Vagina (tissue), 2 donors: ENCODE measurements around the gene EMILIN3. TPM values are rescaled to one million over a fixed set of nuclear protein-coding genes. Genes with fewer than 3 reads are reported as not detected.

Source experiments
- DNase-seq, 2 donors: peaks; one replicate each; pipeline ENCODE4 v3.0.0-alpha.2; 2017; ENCODE audit errors: extremely low spot score in 2 of 2
- H3K27ac ChIP-seq: fragments of 200-600 bp; sonication (generic); one replicate; pipeline ENCODE4 v1.5.1; 2019
- H3K27me3 ChIP-seq: fragments of 200-600 bp; sonication (generic); one replicate; pipeline ENCODE4 v1.5.1; 2019
- H3K36me3 ChIP-seq, 2 donors: fragments of 200-600 bp; sonication (generic); one replicate each; pipeline ENCODE4 v1.5.1; 2017 to 2019
- H3K4me1 ChIP-seq: fragments of 200-600 bp; sonication (generic); one replicate; pipeline ENCODE4 v1.5.1; 2019
- H3K4me3 ChIP-seq, 2 donors: fragments of 200-600 bp; sonication (generic); 1 replicate in 1 of 2; 2 replicates in 1 of 2; pipeline ENCODE4 v1.5.1; 2016 to 2019
- H3K9me3 ChIP-seq: fragments of 200-600 bp; sonication (generic); one replicate; pipeline ENCODE4 v1.5.1; 2019
- POLR2A ChIP-seq, 2 donors: fragments of 450-650 bp; IDR thresholded peaks; one replicate each; pipeline ENCODE4 v1.6.1; 2017; ENCODE audit warnings: antibody characterized with exemption in 2 of 2, mild to moderate bottlenecking in 2 of 2, moderate library complexity in 2 of 2
- POLR2AphosphoS5 ChIP-seq, 2 donors: sonication (generic); formaldehyde crosslinking; IDR thresholded peaks; one replicate each; pipeline ENCODE4 v1.9.0; 2017; ENCODE audit warnings: antibody characterized with exemption in 2 of 2, mild to moderate bottlenecking in 2 of 2, low read depth in 1 of 2; ENCODE audit not compliant: insufficient read depth in 1 of 2
- intact Hi-C: fragments of 100-400 bp; cut with DNase I; formaldehyde crosslinking; loops from one replicate; pipeline ENCODE4 v1.15.1; 2023
- total RNA-seq: library from RNA; depleted of rRNA; stranded (reverse); fragments of >200 nt; gene quantifications from one replicate; pipeline ENCODE4 v1.2.3, GENCODE V29; 2016
- TF ChIP-seq, protein P1 (sequence below), 3 experiments: fragments of 450-650 bp in 2 of 3; fragments of 200-600 bp in 1 of 3; sonication (generic) in 1 of 3; IDR thresholded peaks; one replicate each; pipeline ENCODE4 v1.5.1; 2017 to 2019; ENCODE audit warnings: antibody characterized with exemption in 3 of 3, mild to moderate bottlenecking in 2 of 3, moderate library complexity in 2 of 3

EMILIN3 gene
- total RNA-seq, 1 donor from 2014 or later: 5.6 TPM

DNA sequence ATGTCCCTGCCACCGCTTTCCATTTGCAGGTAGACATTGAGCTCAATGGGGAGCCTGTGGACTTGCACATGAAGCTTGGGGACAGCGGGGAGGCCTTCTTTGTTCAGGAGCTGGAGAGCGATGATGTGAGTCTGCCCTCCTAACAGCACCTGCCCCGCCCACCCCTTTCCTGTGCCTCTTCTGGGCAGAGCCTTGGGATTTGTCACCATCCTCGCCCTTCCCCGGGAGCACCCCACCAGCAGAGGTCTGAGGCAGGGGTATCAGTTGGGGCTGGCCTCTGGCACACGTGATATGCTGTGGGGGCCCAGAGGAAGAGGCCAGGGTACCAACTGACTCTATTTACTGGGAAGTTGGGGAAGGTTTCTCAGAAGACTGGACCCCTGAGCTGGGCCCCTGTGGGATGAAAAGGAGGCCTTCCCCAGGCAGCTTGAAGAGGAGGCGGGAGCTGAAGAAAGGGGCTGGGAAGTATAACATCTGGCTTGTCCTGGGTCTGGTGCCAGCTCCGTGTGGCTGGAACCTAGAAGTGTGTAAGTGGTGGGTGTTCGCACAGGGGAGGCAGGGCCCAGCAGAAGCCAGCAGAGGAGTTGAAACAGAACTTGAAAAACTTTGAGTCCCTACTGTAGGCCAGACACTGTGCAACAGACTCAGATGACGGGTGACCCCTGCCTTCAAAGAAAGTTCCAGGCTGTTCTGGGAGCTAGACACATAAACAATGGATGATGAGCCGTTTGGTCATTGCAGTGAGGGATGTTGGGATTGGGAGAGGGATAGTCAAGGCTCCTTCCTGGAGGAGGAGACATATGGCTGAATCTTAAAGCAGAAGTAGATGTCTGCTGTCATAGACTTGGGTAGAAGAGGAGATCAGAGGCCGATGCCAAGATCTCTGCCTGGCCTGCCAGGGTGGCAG lies 18.8 kb downstream of the EMILIN3 start:
- TF ChIP-seq POLR2A (IDR thresholded peaks at IDR 0.05) (no peak), POLR2AphosphoS5 (IDR thresholded peaks at IDR 0.05; ENCODE audit: insufficient read depth in 1 of 2, low read depth in 1 of 2) (no peak)
- TF ChIP-seq, protein P1, sequence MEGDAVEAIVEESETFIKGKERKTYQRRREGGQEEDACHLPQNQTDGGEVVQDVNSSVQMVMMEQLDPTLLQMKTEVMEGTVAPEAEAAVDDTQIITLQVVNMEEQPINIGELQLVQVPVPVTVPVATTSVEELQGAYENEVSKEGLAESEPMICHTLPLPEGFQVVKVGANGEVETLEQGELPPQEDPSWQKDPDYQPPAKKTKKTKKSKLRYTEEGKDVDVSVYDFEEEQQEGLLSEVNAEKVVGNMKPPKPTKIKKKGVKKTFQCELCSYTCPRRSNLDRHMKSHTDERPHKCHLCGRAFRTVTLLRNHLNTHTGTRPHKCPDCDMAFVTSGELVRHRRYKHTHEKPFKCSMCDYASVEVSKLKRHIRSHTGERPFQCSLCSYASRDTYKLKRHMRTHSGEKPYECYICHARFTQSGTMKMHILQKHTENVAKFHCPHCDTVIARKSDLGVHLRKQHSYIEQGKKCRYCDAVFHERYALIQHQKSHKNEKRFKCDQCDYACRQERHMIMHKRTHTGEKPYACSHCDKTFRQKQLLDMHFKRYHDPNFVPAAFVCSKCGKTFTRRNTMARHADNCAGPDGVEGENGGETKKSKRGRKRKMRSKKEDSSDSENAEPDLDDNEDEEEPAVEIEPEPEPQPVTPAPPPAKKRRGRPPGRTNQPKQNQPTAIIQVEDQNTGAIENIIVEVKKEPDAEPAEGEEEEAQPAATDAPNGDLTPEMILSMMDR (IDR thresholded peaks at IDR 0.05): no peak
- intact Hi-C loops: no loop called here
- Histone ChIP-seq H3K9me3 (no peaks in the 10 kb centered on the region), H3K27ac (no peak overlapping the region), H3K4me1 (peaks cover 14% of the 10 kb centered on the region), H3K36me3 (peaks cover 0 to 33% of the 10 kb centered on the region in 2 donors), H3K27me3 (no peaks in the 10 kb centered on the region), H3K4me3 (no peak overlapping the region)
- no peak for DNase-seq

DNA sequence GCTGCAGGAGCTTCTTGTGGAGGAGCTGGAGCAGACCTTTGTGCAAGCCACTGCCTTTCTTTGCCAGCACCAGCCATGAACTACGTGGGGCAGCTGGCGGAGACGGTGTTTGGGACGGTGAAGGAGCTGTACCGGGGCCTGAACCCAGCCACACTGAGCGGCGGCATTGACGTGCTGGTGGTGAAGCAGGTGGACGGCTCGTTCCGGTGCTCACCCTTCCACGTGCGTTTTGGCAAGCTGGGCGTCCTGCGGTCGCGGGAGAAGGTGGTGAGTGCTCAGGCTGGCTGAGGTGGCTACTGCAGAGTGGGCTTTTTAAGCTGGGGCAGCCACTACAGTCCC lies 20.9 kb downstream of the EMILIN3 start:
- TF ChIP-seq, protein P1 (IDR thresholded peaks at IDR 0.05): no peak
- TF ChIP-seq POLR2AphosphoS5 (IDR thresholded peaks at IDR 0.05; ENCODE audit: insufficient read depth in 1 of 2, low read depth in 1 of 2): no peak
- intact Hi-C loops: no loop called here
- no peaks in the 10 kb centered on the region for H3K27me3 ChIP-seq
- H3K9me3 ChIP-seq: no peaks in the 10 kb centered on the region
- peaks cover 0 to 23% of the 10 kb centered on the region in 2 donors for H3K36me3 ChIP-seq
- DNase-seq: no peak
- H3K27ac ChIP-seq: no peak overlapping the region
- no peak overlapping the region for H3K4me3 ChIP-seq
- H3K4me1 ChIP-seq: peaks cover 33% of the 10 kb centered on the region

DNA sequence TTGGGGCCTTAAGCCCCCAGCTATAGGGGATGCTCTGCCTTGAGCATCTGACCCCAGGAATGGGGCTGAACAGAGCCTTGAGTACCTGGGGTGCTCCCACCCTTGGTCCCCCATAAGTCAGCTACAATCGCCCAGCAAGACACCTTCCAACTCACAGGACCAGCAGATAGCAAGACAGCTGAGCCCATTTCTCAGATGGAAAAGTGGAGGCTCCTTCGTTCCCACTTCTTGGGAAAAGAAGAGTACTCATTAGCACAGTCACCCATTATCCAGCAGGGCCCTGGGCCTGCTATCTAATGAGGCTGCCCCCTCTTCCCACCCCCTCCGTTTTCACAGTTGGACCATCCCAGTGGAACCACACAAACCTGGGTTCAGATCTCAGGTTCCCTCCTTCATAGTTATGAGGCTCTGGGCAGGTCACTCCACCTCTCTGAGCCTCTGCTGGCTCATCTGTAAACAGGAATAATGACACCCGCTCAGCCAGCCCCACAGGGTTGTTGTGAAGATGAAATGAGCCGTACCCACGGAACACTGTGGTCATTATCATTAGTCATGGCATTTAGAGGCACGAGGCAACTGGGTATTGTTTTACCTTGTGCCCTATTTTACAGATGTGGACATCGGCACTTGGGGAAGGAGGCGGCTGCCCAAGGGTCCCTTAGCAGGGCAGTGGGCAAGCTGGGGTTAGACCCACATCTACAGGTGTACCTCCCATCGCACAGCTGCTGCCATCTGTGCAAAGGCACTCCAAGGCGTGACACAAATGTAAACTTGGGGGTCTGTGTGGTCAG lies 21.5 kb downstream of the EMILIN3 start:
- TF ChIP-seq POLR2A (IDR thresholded peaks at IDR 0.05) (no peak), POLR2AphosphoS5 (IDR thresholded peaks at IDR 0.05; ENCODE audit: insufficient read depth in 1 of 2, low read depth in 1 of 2) (no peak)
- TF ChIP-seq, protein P1 (IDR thresholded peaks at IDR 0.05): no peak
- no peak overlapping the region for H3K4me3 ChIP-seq
- intact Hi-C loops: loop anchor here (5.0 kb wide), 2 partner anchors 67 to 173 kb away; no protein-coding TSS in a partner anchor
- no peak overlapping the region for H3K27ac ChIP-seq
- peaks cover 0 to 21% of the 10 kb centered on the region in 2 donors for H3K36me3 ChIP-seq
- H3K4me1 ChIP-seq: peaks cover 37% of the 10 kb centered on the region
- H3K27me3 ChIP-seq: no peaks in the 10 kb centered on the region
- H3K9me3 ChIP-seq: no peaks in the 10 kb centered on the region
- no peak for DNase-seq

DNA sequence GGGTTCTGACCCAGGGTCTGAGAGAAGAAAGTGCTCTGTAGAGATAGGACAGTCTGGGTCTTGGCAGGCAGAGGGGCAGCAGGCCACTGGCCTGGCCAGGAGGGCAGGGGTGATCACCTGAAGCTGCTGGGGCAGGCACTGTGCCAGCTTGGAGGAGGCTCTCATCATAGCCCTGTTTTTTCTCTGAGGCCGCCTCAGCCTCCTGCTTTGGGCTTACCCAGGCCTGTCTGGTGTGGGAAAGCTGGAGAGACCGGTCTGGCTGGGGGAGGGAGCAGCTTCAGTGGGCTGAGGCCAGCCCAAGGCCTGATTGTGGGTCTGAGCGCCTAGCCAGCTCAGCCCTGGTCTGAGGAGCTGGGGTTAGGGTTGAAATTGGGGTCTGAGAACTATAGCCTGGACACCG lies 22.1 kb downstream of the EMILIN3 start:
- Histone ChIP-seq H3K4me3 (no peak overlapping the region), H3K36me3 (peaks cover 0 to 15% of the 10 kb centered on the region in 2 donors), H3K9me3 (no peaks in the 10 kb centered on the region), H3K4me1 (peaks cover 44% of the 10 kb centered on the region), H3K27me3 (no peaks in the 10 kb centered on the region), H3K27ac (no peak overlapping the region)
- no peak for DNase-seq
- TF ChIP-seq, protein P1 (IDR thresholded peaks at IDR 0.05): no peak
- no peak for TF ChIP-seq POLR2A (IDR thresholded peaks at IDR 0.05)
- no peak for TF ChIP-seq POLR2AphosphoS5 (IDR thresholded peaks at IDR 0.05; ENCODE audit: insufficient read depth in 1 of 2, low read depth in 1 of 2)
- intact Hi-C loops: loop anchor here (5.0 kb wide), 2 partner anchors 68 to 172 kb away; no protein-coding TSS in a partner anchor
